Measurements from ENCODE around the gene UQCC2.

Gene UQCC2

GRCh38 chr6:33744001-33744848 lies 32.7 kb upstream of the UQCC2 start:
- DNase-seq: peak; percentile 76

GRCh38 chr6:33742837-33743236 lies 31.3 kb upstream of the UQCC2 start:
- no peak for DNase-seq

GRCh38 chr6:33742092-33742491 lies 30.6 kb upstream of the UQCC2 start:
- DNase-seq: no peak

- no peak for DNase-seq
Observed at GRCh38 chr6:33740794-33741193, 29.3 kb upstream of the UQCC2 start.

- DNase-seq: no peak
Observed at GRCh38 chr6:33740204-33740608, 28.7 kb upstream of the UQCC2 start.

GRCh38 chr6:33739571-33739970 lies 28.1 kb upstream of the UQCC2 start:
- DNase-seq: no peak

GRCh38 chr6:33738879-33739278 lies 27.4 kb upstream of the UQCC2 start:
- DNase-seq: no peak

- no peak for DNase-seq
Observed at GRCh38 chr6:33738153-33738552, 26.7 kb upstream of the UQCC2 start.

GRCh38 chr6:33737267-33738026 lies 25.9 kb upstream of the UQCC2 start:
- DNase-seq: no peak

GRCh38 chr6:33735216-33735615 lies 23.7 kb upstream of the UQCC2 start:
- DNase-seq: no peak

GRCh38 chr6:33733709-33734007 lies 22.2 kb upstream of the UQCC2 start:
- DNase-seq: no peak

- no peak for DNase-seq
Observed at GRCh38 chr6:33732817-33733708, 21.6 kb upstream of the UQCC2 start.

- DNase-seq: no peak
Observed at GRCh38 chr6:33732385-33732784, 20.9 kb upstream of the UQCC2 start.

- no peak for DNase-seq
Observed at GRCh38 chr6:33731751-33732282, 20.3 kb upstream of the UQCC2 start.

GRCh38 chr6:33731035-33731434 lies 19.5 kb upstream of the UQCC2 start:
- no peak for DNase-seq

- DNase-seq: no peak
Observed at GRCh38 chr6:33730611-33731010, 19.1 kb upstream of the UQCC2 start.

- no peak for DNase-seq
Observed at GRCh38 chr6:33729059-33729458, 17.6 kb upstream of the UQCC2 start.

GRCh38 chr6:33728438-33728837 lies 16.9 kb upstream of the UQCC2 start:
- no peak for DNase-seq

- no peak for DNase-seq
Observed at GRCh38 chr6:33727932-33728331, 16.4 kb upstream of the UQCC2 start.

GRCh38 chr6:33727126-33727525 lies 15.6 kb upstream of the UQCC2 start:
- DNase-seq: no peak

- DNase-seq: no peak
Observed at GRCh38 chr6:33726696-33727095, 15.2 kb upstream of the UQCC2 start.

- DNase-seq: no peak
Observed at GRCh38 chr6:33725891-33726673, 14.6 kb upstream of the UQCC2 start.
